GM19372 (cell line): ENCODE results near the gene SCAF4.
"Not testable (repeated sequence)": the region's sequence is repeated elsewhere in the genome, so short reads cannot be mapped to it uniquely, and the experiment has no call there.

ENCODE experiments used
- ATAC-seq: cut with Tn5 transposase; IDR thresholded peaks from one replicate; pipeline ENCODE4 v1.9.1; 2021; ENCODE audit warnings: mild to moderate bottlenecking, low read depth, moderate library complexity; ENCODE audit not compliant: unreplicated experiment

SCAF4 gene

DNA sequence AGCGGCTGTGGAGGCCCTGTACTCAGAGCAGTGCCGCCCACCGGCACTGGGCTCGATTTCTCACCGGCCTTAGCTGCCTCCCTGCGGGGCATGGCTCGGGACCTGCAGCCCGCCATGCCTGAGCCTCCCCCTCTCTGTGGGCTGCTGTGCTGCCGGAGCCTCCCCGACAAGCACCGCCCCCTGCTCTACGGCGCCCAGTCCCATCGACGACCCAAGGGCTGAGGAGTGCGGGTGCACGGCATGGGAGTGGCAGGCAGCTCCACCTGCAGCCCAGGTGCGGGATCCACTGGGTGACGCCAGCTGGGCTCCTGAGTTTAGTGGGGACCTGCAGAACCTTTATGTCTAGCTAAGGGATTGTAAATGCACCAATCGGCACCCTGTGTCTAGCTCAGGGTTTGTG, 77.6 kb downstream of the SCAF4 start:
- ATAC-seq = no peak

DNA sequence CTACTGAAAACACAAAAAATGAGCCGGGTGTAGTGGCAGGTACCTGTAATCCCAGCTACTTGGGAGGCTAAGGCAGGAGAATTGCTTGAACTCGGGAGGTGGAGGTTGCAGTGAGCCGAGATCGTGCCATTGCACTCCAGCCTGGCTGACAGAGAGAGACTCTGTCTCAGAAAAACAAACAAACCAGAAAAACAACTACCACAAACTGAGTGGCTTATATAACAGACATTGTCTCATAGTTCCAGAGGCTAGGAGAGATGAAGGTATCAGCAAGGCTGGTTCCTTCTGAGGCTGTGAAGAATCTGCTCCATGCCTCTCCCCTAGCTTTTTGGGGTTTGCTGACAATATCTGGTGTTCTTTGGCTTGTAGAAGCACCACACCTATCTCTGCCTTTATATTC, 80.4 kb downstream of the SCAF4 start:
- ATAC-seq = not testable (repeated sequence)

GRCh38 chr21:31650930-31651329, 81.0 kb downstream of the SCAF4 start:
- no peak for ATAC-seq

DNA sequence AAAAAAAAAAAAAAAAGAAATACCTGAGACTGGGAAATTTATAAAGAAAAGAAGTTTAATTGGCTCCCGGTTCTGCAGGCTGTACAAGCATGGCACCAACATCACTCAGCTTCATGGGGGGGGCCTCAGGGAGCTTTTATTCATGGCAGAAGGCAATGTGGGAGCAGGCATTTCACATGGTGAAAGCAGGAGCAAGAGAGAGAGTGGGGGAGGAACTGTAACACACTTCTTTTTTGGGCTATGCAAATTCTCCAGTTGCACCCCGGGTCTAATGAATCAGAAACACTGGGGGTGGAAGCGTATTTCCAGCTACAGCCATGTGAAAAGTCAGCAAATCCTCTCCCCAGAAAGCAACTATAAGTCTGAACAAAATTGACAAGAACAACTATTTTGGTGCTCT, 84.3 kb downstream of the SCAF4 start:
- no peak for ATAC-seq

DNA sequence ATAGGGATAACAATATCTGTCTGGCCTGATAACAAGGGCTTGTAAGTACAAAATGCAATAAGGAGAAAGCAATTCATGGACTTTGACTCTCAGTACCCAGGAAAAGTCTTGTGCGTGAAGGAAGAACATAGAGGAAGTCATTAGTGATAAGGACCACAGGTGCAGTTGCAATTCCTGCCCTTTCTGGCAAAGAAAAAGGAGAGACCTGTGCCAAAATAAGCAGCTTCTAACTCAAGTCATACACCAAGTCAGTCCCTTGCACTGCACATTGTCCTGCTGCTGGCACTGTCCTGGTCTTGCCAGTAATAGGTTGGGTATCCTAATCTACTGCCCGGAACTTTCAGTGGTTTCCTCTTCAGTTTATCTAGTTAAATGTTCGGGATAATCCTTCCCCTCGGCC, 87.3 kb downstream of the SCAF4 start:
- no peak for ATAC-seq

DNA sequence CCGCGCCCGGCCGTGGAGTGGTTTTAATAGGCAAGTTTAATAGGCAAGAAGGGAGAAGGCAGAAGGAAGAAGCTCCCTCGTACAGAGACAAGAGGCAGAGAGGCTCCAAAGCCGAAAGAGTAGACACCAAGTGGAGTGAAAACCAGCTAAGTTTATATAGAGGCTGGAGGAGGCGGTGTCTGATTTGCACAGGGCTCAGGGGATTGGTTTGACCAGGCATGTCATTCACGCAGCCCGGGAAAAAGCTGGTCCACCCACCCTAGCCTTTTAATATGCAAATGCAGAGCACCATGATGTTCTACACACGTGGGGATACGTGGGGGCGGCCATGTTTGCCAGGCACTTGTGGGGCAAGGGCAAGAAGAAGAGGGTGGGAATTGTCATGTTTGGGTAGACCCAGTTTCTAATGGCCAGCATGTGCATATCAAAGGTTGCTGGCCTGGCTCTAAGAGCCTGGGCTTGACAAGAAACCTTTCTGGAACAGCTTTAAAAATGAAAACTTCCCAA, 90.4 kb downstream of the SCAF4 start:
- no peak for ATAC-seq

- ATAC-seq = no peak
These were observed 95.0 kb downstream of the SCAF4 start for GRCh38 chr21:31636874-31637273.

- no peak for ATAC-seq
These were observed 96.9 kb downstream of the SCAF4 start for GRCh38 chr21:31634993-31635392.

DNA sequence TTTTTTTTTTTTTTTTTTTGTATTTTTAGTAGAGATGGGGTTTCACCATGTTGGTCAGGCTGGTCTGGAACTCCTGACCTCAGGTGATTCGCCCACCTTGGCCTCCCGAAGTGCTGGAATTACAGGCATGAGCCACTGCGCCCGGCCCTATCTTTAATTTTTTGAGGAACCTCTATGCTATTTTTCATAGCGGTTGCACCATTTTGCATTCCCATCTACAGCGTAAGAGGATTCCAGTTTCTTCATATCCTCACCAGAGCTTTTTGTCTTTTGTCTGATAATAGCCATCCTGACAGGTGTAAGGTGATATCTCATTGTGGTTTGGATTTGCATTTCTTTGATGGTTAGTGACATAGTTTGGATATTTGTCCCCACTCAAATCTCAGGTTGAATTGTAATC, 100.0 kb downstream of the SCAF4 start:
- not testable (repeated sequence) for ATAC-seq

GRCh38 chr21:31629972-31630711, 101.8 kb downstream of the SCAF4 start:
- no peak for ATAC-seq

- no peak for ATAC-seq
These were observed 106.9 kb downstream of the SCAF4 start for GRCh38 chr21:31624961-31625491.

- no peak for ATAC-seq
These were observed 107.7 kb downstream of the SCAF4 start for GRCh38 chr21:31624181-31624580.

DNA sequence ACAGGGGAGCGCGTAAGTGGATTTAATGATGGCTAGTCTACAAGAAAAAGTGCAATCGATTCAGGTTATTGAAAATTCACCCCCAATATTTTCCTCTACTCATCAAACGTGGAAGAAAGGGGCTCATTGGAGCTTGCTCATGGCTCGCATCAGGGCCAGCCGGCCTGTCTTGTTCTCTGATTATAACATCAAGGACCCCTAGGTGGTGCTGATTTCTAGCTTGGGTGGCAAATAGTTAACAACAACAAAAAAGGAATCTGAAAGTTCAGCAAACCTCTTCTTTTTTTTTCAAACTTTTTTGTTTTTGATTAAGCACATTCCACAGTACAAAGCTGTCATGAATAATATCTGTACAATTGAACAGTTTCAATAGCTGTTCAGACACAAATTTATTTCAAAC, 108.3 kb downstream of the SCAF4 start:
- no peak for ATAC-seq

GRCh38 chr21:31622397-31622796, 109.5 kb downstream of the SCAF4 start:
- ATAC-seq = no peak
